Mammary epithelial cell (primary cell): ENCODE data around the gene CAMK2B.

Source experiments
- EZH2 ChIP-seq: IDR thresholded peaks from 2 replicates; pipeline ENCODE4 v1.6.1; 2012; ENCODE audit warnings: low read length, inconsistent platforms, borderline replicate concordance
- TF ChIP-seq, protein P1 (sequence below), 2 donors: IDR thresholded peaks in 1 of 2; conservative IDR thresholded peaks in 1 of 2; 2 replicates each; pipeline ENCODE4 v1.5.1; 2011 to 2012; ENCODE audit warnings: inconsistent platforms in 2 of 2, low read length in 2 of 2, mild to moderate bottlenecking in 2 of 2, control low read depth in 1 of 2, low read depth in 1 of 2; ENCODE audit not compliant: insufficient read depth in 1 of 2; ENCODE audit errors: extremely low read depth in 1 of 2

DNA sequence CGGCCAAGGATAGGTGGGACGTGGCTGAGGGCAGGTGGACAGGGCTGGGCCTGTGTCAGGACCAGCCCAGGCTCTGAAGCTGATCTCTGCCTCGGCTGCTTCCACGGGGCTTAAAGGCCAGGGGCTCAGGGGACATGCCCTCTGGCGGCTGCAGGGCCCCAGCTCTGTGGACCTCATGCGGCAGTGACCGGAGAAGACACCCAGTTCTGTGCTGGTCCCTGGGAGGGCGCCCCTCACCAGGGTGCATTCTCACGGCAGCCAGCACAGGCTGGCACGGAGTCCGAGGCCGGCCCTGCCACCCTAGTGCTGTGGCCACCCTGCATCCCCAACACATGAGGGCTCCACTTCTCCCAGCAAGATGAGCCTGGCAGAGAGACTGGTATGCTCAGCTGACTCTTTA is 94.3 kb downstream of the CAMK2B start:
- TF ChIP-seq EZH2: no peak
- TF ChIP-seq, protein P1, sequence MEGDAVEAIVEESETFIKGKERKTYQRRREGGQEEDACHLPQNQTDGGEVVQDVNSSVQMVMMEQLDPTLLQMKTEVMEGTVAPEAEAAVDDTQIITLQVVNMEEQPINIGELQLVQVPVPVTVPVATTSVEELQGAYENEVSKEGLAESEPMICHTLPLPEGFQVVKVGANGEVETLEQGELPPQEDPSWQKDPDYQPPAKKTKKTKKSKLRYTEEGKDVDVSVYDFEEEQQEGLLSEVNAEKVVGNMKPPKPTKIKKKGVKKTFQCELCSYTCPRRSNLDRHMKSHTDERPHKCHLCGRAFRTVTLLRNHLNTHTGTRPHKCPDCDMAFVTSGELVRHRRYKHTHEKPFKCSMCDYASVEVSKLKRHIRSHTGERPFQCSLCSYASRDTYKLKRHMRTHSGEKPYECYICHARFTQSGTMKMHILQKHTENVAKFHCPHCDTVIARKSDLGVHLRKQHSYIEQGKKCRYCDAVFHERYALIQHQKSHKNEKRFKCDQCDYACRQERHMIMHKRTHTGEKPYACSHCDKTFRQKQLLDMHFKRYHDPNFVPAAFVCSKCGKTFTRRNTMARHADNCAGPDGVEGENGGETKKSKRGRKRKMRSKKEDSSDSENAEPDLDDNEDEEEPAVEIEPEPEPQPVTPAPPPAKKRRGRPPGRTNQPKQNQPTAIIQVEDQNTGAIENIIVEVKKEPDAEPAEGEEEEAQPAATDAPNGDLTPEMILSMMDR (conservative IDR thresholded peaks at IDR 0.05 in 1 of 2, IDR thresholded peaks at IDR 0.05 in 1 of 2; ENCODE audit: extremely low read depth in 1 of 2, insufficient read depth in 1 of 2, low read depth in 1 of 2, low read length in 2 of 2): no peak
